HG03060 (cell line): ENCODE results near the gene TAS2R40.
"Not testable (repeated sequence)": the region's sequence is repeated elsewhere in the genome, so short reads cannot be mapped to it uniquely, and the experiment has no call there.

ENCODE experiments used
- ATAC-seq: cut with Tn5 transposase; IDR thresholded peaks from one replicate; pipeline ENCODE4 v1.9.1; 2021; ENCODE audit warnings: low read depth, moderate number of reproducible peaks; ENCODE audit not compliant: unreplicated experiment

Gene TAS2R40

DNA sequence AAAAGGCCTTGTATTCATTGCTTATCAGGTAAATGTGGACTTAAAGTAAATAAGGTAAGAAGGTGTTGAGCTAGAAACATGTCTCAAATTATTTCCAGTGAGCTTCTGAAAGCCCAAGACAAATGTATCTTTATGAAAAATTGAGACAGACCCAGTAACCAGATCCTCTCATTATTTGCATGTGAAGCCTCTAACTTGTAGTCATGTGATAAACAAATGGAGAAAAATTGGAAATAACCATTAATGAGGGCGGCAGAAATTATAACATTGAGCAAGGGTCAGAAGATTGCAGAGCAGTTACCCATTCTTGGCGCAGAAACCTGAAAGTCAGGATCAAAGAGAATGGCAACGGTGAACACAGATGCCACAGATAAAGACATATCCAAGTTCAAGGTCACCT is at the start of gene TAS2R40:
TSS of gene TAS2R40 (plus strand) at position 301 of the 400 bp plus-strand sequence. CDS start at position 343, 42 bp downstream.
- no peak for ATAC-seq

DNA sequence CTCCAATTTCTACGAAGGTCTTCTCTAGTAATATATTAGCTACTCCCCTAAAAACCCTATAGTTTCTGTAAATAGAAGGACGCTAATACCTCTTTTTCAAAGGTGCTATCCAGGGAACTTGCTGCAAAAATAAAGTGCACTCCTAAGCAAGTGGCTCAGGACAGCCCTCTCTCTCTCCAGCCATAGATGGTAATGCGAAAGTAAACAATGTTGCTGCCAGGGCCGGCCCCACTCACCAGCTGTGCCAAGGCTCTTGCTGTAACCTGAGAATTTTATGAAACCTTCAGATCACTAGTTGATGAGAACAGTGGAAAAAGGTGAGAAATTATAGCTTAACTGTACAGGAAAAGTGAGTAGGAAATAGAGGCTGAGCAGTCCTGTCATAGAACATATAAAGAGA is 49.5 kb upstream of the TAS2R40 start:
- ATAC-seq: no peak

DNA sequence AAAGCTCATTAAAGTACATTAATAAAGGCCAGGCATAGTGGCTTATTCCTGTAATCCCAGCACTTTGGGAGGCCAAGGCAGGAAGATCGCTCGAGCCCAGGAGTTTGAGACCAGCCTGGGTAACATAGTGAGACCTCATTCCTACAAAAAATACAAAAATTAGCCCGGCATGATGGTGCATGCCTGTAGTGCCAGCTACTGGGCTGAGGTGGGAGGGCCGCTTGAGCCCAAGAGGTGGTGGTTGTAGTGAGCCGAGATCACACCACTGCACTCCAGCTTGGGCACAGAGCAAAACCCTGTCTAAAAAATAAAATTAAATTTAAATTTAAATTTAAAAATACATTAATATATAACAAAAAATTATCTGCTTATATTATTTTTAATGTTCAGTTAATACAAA is 45.7 kb upstream of the TAS2R40 start:
- ATAC-seq: no peak

DNA sequence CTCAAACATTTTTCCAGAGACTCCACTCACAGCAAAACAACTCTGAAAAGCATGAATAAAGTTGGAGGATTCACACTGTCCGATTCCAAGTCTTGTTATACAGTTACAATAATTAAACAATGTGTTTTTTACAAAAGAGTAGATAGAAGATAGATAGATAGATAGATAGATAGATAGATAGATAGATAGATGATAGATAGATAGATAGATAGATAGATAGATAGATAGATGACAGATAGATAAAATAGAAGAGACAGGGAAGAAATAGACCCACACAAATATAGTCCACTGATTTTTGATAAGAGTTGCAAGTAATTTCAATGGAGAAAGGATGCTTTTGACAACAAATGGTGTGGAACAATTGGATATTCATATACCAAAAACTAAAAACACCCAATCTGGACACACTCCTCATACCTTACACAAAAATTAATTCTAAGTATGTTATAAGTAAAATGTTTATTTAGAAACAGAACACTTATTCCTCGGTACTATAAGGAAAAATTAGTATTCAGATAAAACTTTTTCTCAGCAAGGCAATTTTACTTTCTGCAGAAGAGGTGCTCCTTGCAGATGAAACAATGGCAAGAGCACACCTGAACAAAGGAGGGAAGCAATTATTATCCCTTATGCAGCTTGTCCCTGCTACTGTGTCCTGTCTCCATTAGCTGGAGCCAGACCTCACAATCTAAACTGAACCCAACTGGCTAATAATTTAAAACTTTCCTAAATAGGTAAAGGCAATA is 44.3 kb upstream of the TAS2R40 start:
- no peak for ATAC-seq

DNA sequence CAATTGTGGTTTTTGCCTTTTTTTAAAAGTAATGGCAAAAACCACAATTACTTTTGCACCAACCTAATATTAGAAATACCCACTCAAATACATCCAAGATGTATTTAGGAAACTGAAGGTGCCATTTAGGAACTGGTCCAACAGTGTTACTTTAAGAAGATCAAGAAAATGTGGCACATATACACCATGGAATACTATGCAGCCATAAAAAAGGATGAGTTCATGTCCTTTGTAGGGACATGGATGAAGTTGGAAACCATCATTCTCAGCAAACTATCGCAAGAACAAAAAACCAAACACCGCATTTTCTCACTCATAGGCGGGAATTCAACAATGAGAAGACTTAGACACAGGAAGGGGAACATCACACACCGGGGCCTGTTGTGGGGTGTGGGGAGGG is 41.1 kb upstream of the TAS2R40 start:
- ATAC-seq: not testable (repeated sequence)

DNA sequence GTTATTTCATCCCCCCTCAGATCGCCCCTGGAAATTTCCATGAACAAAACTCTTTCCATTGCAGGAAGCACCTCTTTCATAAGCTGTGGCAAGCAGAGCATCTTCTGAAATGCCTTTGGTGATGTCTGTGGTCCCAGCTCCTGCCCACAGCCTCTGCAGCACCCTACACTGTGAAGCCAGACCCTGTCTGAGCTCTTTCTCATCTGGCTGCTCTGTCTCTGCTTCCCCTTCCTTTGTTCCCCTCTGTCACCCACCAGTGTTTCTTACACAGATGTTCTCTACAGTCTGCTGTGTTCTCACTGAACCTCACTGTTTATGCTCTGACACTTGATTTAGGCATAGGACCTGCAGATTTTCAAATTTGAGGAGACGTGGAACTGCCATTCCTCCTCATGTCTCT is 40.5 kb upstream of the TAS2R40 start:
- no peak for ATAC-seq

DNA sequence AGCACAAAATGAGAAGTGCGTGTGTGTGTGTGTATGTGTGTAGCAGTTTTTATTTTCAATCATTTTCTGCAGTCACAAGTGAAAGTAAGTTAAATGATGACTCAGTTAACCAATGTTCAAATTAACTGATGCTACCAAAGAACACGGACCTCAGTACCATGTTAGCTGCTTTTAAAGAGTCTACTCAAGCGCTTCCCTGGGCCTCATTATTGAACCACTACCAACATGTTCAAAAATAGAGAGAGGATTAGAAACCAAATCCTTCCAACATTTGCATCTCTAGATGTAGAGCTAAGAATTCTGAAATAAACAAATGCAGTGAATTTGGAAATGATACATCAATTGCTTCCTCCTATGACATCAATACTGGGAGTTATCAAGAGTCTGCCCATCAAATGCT is 38.8 kb upstream of the TAS2R40 start, which contains the start of gene TAS2R39:
TSS of gene TAS2R39 (plus strand) at position 396 of the 400 bp plus-strand sequence. CDS start at position 396, 0 bp downstream.
- ATAC-seq: no peak

DNA sequence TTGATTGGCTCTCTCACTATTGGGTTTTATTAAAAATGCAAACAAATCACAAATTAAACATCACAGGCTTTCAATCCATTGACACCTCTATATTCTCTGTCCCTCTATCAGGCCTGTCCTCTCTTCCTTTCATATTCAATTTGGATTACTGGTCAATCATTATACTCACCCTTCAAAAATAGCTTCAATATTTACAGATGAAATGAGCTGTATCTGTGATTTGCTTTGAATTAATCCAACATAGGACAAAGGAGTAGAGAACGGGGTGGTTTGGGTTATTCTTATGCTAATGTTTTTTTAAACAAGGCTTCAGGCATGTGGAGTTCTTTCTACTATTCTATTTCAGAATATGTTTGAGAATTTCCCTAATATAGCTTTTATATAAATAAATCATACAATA is 36.3 kb upstream of the TAS2R40 start:
- ATAC-seq: no peak

DNA sequence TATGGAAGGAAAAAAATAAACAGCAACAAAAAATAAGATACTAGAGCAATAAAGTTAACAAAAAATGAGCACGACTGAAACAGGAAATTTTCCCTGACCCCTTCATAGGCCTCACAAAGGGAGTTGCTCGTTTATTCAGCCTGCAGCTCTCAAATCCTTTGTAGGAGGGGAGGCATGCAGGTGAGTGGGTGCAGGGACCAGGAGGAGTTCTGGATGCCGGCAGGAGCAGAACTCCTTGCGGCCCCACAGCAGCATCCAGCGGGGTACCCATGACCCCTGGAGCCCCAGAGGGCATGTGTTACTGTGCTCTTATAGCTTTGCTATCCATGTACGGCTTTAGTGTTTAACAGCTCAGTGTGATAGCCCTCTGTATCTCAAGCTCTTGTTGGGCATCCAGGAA is 32.8 kb upstream of the TAS2R40 start:
- no peak for ATAC-seq

DNA sequence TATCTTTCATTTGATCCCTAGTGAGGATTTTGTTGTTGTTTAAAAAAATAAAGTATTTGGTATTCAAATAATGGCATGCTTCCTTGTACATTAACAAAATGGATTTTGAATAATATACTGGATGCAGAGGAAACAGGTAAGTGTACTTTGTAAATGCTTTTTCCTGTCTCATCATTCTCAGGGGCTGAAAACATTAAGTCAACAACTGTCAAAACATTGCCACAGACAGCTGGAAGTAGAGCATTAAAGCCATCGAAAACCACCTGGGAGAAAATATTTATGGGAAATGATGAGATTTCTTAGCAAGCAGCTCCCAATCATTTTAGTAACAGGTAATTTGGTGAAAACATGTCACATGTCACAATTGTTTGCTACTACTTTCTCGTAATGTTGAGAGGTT is 28.0 kb upstream of the TAS2R40 start:
- no peak for ATAC-seq

DNA sequence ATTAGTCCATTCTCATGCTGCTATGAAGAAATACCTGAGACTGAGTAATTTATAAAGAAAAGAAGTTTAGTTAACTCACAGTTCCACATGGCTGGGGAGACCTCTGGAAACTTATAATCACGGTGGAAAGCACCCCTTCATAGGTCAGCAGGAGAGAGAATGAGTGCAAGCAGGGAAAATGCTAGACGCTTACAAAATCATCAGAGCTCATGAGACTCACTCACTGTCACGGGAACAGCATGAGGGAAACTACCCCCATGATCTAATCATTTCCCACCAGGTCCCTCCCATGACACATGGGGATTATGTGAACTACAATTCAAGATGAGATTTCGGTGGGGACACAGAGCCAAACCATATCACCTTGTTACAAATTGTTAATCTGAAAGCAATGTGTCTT is 22.8 kb upstream of the TAS2R40 start:
- no peak for ATAC-seq

DNA sequence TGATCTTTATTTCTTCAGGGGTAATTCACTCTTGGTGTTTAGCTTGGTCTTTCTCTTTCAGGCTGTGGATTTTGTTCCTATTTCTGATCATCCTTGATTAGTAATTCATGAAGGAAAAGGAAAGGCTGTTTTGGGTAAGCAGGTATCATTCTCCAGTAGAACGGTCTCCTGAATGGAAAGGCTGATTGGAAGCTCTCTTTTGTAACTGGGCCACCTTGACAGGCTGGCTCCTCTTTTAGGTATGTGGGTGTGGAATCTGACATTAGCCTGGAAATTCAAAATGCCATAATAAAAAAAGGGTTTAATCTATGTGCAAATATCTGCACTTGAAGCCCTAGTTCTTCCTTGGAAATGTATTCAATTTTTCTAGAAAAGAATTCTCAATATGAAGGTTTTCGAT is 19.7 kb upstream of the TAS2R40 start:
- no peak for ATAC-seq

DNA sequence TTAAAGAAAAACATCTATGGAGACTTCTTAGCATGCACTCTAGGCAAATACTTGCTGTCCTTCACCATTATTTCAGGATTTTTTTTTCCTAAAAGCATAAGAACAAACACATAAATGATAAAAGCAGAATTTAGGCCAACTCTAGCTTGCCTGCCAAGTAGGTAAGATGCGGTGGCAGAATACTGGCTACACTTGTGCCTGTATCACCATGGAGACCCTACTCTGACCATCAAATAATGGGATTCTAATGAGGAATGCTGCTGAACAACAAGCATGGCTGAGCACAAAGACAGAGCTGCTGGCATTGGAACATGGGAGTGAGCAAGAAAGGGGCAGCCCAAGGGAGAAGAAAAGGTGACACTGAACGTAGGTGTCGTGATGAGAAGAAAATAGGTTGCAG is 18.5 kb upstream of the TAS2R40 start:
- no peak for ATAC-seq

DNA sequence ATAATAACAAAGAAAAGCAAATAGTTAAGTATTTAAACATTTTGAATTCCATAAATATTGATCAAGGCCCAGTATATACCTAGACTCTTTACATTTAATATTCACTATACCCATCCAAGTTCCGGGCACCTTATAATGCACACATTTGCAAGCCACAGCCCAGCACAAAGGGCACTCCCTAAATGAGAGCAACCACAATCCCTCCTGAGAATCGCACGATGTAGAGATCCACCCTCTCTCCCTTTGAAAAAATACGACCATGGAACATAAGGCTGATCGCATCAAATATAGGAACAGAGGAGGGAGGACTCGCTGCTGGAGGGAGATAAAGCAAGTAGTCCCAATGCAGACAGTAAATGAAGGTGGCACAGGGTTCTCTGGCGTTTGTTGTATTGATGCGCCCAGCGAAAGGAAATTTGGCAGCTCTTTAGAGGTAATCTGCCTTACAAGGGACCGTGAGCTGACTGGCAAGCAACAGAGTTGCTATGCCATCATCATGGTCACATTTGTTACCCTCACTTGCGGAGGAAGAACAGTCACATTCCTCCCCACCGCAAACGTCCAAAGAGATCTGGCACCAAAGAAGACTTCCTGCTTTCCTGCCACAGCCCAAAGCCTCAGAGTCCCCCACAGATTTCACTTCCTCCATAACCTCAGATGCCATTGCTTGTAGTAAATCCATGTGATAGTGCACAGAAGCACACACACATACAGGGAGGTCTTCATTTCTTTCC is 16.1 kb upstream of the TAS2R40 start:
- peak; percentile 84 for ATAC-seq

DNA sequence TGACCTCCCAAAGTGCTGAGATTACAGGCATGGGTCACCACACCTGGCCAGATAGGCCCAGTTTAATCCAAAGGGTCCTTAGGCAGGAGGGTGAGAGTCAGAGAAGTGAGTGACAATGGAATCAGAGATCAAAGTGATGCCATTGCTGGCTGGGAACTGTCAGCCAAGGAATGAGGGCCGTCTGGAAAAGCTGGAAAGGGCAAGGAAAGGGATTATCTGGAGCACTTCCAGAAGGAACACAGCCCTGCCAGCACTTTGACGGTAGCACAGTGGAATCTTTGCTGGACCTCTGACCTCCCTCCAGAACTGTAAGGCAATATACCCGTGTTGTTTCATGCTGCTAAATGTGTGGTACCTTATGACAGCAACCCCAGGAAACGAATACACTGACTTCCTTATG is 11.3 kb upstream of the TAS2R40 start:
- ATAC-seq: no peak

DNA sequence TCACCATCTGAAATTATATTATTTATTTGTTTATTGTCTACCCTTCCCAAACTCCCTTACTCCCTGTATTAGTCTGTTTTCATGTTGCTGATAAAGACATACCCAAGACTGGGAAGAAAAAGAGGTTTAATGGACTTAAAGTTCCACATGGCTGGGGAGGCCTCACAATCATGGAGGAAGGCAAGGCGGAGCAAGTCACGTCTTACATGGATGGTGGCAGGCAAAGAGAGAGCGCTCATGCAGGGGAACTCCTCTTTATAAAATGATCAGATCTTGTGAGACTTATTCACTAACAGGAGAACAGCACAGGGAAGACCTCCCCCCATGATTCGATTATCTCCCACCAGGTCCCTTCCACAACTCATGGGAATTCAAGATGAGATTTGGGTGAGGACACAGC is 8.4 kb upstream of the TAS2R40 start:
- ATAC-seq: not testable (repeated sequence)

DNA sequence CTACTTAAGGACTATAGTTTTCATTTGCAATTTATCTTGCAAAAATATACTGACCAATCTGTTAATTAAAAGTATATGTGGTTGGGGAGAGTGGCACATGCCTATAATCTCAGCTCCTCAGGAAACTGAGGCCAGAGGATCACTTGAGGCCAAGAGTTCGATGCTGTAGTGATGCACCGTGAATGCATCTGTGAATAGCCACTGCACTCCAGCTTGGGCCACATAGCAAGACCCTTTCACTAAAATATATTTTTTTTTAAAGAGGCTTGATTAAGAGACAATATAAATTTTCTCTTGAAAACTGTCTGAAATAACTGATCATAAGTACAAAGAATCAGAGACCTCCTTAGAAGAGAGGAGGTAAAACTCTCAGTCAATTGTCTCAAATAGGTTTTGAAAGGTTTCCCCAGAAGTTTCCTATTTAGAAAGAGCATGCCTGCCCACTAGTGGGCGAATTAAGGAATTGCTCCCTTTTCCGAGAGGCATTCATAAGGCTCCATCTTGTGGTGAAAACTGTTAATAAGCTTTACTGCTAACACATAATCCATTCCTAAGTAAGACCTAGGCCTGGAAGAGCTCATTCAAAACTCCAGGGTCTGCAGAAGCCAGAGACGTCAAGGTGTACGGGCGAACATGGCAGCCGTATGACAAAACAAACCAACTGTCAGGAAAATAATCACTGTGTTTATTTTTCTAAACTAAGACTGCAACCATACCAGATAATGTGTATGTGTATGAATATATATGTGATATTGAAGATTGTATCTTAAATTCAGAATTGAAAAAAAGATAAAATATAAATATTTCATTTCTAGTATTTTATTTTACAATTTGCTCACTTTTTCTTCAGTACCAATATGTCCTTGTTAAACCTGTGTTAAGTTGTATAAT is 6.8 kb upstream of the TAS2R40 start:
- no peak for ATAC-seq

DNA sequence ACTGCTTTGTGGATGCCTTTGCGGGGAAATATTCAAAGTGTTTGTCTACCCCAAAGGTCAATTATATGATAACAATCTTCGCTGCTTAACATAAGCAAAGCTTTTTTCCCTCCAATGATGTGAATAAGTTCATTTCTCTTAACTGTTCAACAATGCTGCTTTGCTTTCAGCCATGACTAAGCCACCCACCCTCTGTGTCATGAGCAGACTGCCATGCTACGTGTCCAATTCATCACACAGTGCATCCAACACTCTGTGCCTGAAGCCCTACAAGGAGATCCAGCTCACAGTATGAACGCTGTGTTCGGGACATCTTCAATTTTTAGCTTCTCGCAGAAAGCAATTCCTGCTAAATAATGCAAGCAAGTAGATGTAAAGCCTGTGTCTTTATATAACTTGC is 5.7 kb upstream of the TAS2R40 start:
- no peak for ATAC-seq

DNA sequence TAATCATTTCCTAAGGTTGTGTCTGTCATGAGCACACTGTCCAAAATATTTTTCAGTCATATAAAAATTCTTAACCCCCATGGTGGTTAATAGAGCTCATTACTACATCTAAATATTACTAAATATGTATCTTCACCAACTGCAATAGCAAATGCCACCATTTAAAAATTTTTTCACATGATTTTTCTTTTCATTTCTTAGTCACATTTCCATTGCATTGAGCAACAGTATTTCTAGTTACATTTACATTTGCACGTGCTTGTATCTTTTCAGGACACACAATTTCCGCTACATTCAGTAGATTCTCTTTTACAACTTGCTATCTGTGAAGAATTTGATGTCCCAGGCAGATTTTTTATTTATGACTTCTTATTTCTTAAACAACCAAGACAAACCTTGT is 5.2 kb upstream of the TAS2R40 start:
- ATAC-seq: no peak

DNA sequence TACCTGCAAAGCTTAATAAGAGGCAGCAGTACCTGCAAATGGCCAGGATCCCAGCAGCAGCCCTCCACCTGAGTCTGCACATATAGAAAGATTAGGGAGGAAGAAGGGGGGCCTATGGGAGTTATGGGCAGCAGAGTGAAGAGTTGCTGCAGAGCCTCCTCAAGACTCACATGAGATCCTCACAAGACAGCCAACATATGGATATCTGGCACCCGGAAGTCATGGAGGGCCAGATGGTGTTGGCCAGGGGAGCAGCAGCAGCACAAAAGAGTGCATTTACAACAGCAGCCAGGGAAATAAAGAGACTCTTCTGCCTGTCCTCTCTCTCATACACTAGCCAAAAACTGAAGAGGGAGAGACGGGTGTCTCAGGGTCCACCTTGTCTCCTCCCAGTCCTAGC is 4.0 kb upstream of the TAS2R40 start:
- ATAC-seq: no peak

DNA sequence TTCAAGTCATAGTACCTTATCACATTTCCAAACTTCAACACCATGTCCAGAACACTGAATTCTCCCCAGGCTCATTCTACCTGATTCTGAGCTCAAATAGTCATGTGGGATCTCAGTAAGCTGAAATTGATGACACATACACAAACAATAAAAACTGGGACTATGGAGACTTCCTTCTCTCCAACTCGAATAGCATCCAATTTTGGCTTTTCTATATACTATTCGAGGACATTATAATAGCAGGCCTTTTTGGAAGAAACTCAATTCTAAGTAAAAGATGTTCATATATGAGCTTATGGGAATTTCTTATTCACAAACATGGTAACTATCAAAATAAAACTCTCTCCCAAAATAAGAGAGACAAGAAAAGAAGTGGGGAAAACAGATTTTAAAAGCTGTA is 551 bp upstream of the TAS2R40 start:
- no peak for ATAC-seq
